GM23338 (cell line): ENCODE results near the gene MPRIP.
"Not testable (repeated sequence)": the region's sequence is repeated elsewhere in the genome, so short reads cannot be mapped to it uniquely, and the experiment has no call there.

ENCODE experiments used
- CREB1 ChIP-seq: fragments of 250-450 bp; sonication (Bioruptor Pico); IDR thresholded peaks from 2 replicates; pipeline ENCODE4 v1.5.0; 2020; ENCODE audit warnings: low read depth, mild to moderate bottlenecking, moderate library complexity
- CTCF ChIP-seq, 2 experiments: fragments of 200-600 bp in 1 of 2; sonication (generic) in 1 of 2; conservative IDR thresholded peaks; 2 replicates each; pipeline versions ENCODE4 v1.5.1 to v1.6.1; 2016 to 2017; ENCODE audit warnings: antibody characterized with exemption in 2 of 2, low read depth in 2 of 2, mild to moderate bottlenecking in 2 of 2, moderate library complexity in 1 of 2
- ETS1 ChIP-seq: IDR thresholded peaks from 2 replicates; pipeline ENCODE4 v1.6.1; 2016; ENCODE audit warnings: antibody characterized with exemption
- EZH2 ChIP-seq: fragments of 200-600 bp; sonication (generic); IDR thresholded peaks from one replicate; pipeline ENCODE4 v1.8.0; 2017; ENCODE audit warnings: antibody characterized with exemption, mild to moderate bottlenecking, low read depth; ENCODE audit not compliant: unreplicated experiment
- EZH2phosphoT487 ChIP-seq: fragments of 200-600 bp; sonication (generic); IDR thresholded peaks from one replicate; pipeline ENCODE4 v1.8.1; 2018; ENCODE audit warnings: antibody characterized with exemption; ENCODE audit not compliant: unreplicated experiment
- JUNB ChIP-seq: IDR thresholded peaks from one replicate; pipeline ENCODE4 v1.6.1; 2016; ENCODE audit warnings: antibody characterized with exemption; ENCODE audit not compliant: unreplicated experiment
- POLR2AphosphoS5 ChIP-seq: IDR thresholded peaks from 2 replicates; pipeline ENCODE4 v1.6.1; 2016; ENCODE audit warnings: antibody characterized with exemption, low read depth
- REST ChIP-seq: IDR thresholded peaks from one replicate; pipeline ENCODE4 v1.6.1; 2018; ENCODE audit warnings: antibody characterized with exemption; ENCODE audit not compliant: unreplicated experiment
- STAT1 ChIP-seq: IDR thresholded peaks from one replicate; pipeline ENCODE4 v1.6.1; 2016; ENCODE audit warnings: antibody characterized with exemption; ENCODE audit not compliant: unreplicated experiment
- ZNF114 ChIP-seq: fragments of 250-450 bp; sonication (Bioruptor Pico); IDR thresholded peaks from 2 replicates; pipeline ENCODE4 v1.5.0; 2020; ENCODE audit warnings: mild to moderate bottlenecking, moderate library complexity
- ZNF331 ChIP-seq: fragments of 250-450 bp; sonication (Bioruptor Pico); IDR thresholded peaks from 2 replicates; pipeline ENCODE4 v1.5.0; 2020; ENCODE audit warnings: low read depth, mild to moderate bottlenecking, moderate library complexity
- ZNF462 ChIP-seq: fragments of 250-450 bp; sonication (Bioruptor Pico); IDR thresholded peaks from 2 replicates; pipeline ENCODE4 v1.5.0; 2020; ENCODE audit warnings: mild to moderate bottlenecking, moderate library complexity

- not testable (repeated sequence) for TF ChIP-seq CTCF (conservative IDR thresholded peaks at IDR 0.05; ENCODE audit: low read depth in 2 of 2); JUNB; EZH2; POLR2AphosphoS5; STAT1; ETS1; REST; ZNF331 (CRISPR knock-in tag); CREB1; EZH2phosphoT487; ZNF462 (CRISPR knock-in tag); ZNF114 (CRISPR knock-in tag)
Measured at GRCh38 chr17:17016199-17017197, 25.8 kb upstream of the MPRIP start.
